Ovary (tissue), 3 donors: Measurements from ENCODE around the gene COL4A4.

Experiments
- CTCF ChIP-seq, 3 donors: fragments of 450-650 bp in 2 of 3; fragments of 200-600 bp in 1 of 3; IDR thresholded peaks; one replicate each; pipeline versions ENCODE4 v1.5.1 to v1.8.0; 2016 to 2022; ENCODE audit warnings: antibody characterized with exemption in 3 of 3, mild to moderate bottlenecking in 1 of 3
- EP300 ChIP-seq: sonication (generic); formaldehyde crosslinking; IDR thresholded peaks from one replicate; pipeline ENCODE4 v1.6.1; 2017; ENCODE audit warnings: antibody characterized with exemption
- POLR2A ChIP-seq: fragments of 450-650 bp; IDR thresholded peaks from one replicate; pipeline ENCODE4 v1.6.1; 2017; ENCODE audit warnings: antibody characterized with exemption, mild to moderate bottlenecking, moderate library complexity
- donor health status: DM: no; HTN: no; CAD: no.

DNA sequence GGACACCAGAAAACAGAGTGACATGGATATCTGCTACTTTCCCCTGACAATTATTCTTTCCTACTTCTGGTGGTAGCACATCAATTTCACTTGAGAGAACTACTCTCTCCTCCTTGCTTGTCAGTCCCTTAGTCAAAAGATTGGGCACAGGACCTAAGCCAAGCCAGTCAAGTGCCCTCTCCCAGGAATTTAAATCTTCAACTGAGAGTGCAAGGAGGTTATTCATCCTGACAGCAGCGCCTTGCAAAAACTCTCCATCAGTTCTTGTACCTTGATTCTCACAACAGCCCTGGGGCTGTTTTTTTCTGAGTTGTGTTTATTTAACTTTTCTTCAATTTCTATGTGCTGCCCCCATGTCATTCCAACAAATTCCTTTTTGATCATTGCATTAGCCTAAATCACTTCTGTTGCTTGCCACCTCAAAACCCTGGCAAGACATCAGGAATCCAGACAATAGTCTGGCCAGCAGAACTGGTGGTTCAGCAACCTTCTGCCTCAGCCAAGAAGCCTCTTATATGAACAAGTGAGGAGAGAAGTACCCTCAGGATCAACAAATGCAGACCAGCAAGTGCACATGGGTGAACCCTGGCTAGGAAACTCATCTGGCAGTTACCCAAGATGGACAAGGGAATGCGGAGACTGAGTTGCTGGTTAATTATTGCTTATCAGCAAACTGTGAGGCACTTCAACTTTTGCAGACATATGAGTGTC is 19.8 kb upstream of the COL4A4 start:
- TF ChIP-seq CTCF (IDR thresholded peaks at IDR 0.05) (no peak), POLR2A (no peak), EP300 (no peak)
